Nephron (organoid): ENCODE data around the gene ANAPC2.
A peak's percentile ranks its signal among the peaks of the same experiment; 100 is the strongest.

Experiments
- H3K27ac Mint-ChIP-seq, 3 experiments: 2 replicates each; pipeline ENCODE4 v1.8.0; 2020; ENCODE audit warnings: mixed read lengths in 3 of 3, mild to moderate bottlenecking in 2 of 3, moderate library complexity in 1 of 3
- H3K27me3 Mint-ChIP-seq: 2 replicates; pipeline ENCODE4 v1.8.0; 2021; ENCODE audit warnings: low read depth, mild to moderate bottlenecking, moderate library complexity, mixed read lengths
- H3K36me3 Mint-ChIP-seq: 2 replicates; pipeline ENCODE4 v1.8.0; 2020; ENCODE audit warnings: low read depth, mixed read lengths
- H3K4me1 Mint-ChIP-seq: 2 replicates; pipeline ENCODE4 v1.8.0; 2020; ENCODE audit warnings: mixed read lengths
- H3K4me3 Mint-ChIP-seq, 3 experiments: 2 replicates each; pipeline ENCODE4 v1.8.0; 2020; ENCODE audit warnings: mild to moderate bottlenecking in 3 of 3, mixed read lengths in 3 of 3, moderate library complexity in 2 of 3
- H3K9me3 Mint-ChIP-seq: 2 replicates; pipeline ENCODE4 v1.8.0; 2020; ENCODE audit warnings: mixed read lengths
- TF ChIP-seq, protein P1 (sequence below), 3 experiments: fragments of 200-600 bp; sonication (generic); IDR thresholded peaks; one replicate each; pipeline ENCODE4 v1.5.0; 2021; ENCODE audit warnings: antibody characterized with exemption in 3 of 3; ENCODE audit not compliant: unreplicated experiment in 3 of 3

Gene ANAPC2

DNA sequence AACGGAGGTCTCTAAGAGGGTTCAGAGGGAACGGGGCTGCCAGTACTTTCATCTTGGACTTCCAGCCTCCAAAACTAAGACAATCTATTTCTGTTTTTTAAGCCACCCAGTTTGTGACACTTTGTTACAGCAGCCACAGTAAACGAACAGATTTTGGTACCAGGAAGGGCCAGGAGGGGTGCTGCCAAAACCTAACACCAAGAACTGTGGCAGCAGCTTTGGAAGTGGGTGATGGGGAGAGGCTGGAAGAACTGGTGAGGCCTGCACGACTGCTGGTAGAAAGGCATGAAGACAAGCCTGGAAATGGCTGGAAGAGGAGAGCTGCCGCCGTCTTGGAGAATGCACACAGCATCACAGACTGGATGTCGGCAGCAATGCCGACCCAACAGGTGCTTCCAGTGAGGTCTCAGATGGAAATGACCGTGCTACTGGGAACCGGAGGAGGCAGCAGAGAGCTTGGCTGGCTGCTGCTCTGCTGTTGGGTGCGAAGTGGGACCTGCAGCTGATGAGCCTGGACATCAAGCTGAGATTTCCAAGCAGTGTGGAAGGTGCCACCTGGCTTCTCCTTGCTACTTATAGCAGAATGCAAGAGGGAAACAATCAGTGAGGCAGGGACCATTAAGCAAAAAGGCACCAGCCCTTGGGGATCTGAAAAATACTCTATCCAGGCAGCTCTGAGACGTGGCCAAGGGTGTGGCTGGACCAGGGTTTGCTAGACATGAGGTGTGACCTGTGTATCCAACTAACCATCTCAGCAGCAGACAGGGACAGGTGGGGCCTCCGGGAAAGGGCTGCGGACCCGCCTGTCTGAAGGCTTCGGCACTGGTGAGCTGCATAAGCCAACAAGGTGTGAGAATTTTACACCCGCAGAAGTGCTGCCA, 11.8 kb downstream of the ANAPC2 start:
- TF ChIP-seq, protein P1, sequence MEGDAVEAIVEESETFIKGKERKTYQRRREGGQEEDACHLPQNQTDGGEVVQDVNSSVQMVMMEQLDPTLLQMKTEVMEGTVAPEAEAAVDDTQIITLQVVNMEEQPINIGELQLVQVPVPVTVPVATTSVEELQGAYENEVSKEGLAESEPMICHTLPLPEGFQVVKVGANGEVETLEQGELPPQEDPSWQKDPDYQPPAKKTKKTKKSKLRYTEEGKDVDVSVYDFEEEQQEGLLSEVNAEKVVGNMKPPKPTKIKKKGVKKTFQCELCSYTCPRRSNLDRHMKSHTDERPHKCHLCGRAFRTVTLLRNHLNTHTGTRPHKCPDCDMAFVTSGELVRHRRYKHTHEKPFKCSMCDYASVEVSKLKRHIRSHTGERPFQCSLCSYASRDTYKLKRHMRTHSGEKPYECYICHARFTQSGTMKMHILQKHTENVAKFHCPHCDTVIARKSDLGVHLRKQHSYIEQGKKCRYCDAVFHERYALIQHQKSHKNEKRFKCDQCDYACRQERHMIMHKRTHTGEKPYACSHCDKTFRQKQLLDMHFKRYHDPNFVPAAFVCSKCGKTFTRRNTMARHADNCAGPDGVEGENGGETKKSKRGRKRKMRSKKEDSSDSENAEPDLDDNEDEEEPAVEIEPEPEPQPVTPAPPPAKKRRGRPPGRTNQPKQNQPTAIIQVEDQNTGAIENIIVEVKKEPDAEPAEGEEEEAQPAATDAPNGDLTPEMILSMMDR (IDR thresholded peaks at IDR 0.05; ENCODE audit: unreplicated experiment in 3 of 3), result peak; percentile 41 to 55 (median 55)
- H3K9me3 Mint-ChIP-seq, result no peaks in the 10 kb centered on the region

DNA sequence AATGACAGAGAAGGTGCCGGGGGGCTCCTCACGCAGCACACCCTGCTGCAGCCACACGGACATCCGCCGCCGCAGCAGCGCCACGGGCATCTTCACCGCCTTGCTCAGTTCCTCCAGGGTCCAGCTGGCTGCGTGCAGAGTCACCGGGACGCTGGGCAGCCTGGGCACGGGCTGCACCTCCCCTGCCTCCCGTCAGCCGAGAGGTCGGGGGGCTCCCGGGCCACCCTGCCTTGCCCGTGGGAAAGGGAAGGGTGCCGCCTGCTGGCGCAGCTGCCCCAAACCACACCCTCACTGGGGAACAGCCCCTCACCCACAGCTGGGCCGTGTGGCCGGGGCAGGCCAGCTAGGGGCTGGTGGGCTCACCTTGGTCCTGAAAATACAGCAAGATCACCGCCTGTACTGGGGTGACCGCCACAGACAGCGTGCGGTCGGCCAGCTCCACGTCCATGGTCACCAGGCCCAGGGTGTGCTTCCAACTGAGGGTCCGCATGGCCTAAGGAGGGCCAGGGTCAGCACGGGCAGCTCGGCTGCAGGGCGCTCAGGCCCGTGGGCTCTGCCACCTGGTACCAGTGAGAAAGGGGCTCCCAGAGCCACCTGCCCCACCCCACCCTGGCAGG, 12.9 kb downstream of the ANAPC2 start:
- TF ChIP-seq, protein P1 (IDR thresholded peaks at IDR 0.05; ENCODE audit: unreplicated experiment in 3 of 3), result peak in 1 of 3 experiments; percentile 16
- H3K27ac Mint-ChIP-seq, result no peak overlapping the region
- no peaks in the 10 kb centered on the region for H3K9me3 Mint-ChIP-seq
- peaks cover 44% of the 10 kb centered on the region for H3K27me3 Mint-ChIP-seq
- H3K36me3 Mint-ChIP-seq, result peaks cover 13% of the 10 kb centered on the region
- H3K4me1 Mint-ChIP-seq, result no peaks in the 10 kb centered on the region
- H3K4me3 Mint-ChIP-seq, result no peak overlapping the region

More for the DNA sequence above, 11.8 kb downstream of the ANAPC2 start:
- peaks cover 14% of the 10 kb centered on the region for H3K36me3 Mint-ChIP-seq
- H3K4me3 Mint-ChIP-seq, result peak overlapping the region in 1 of 3 experiments; percentile 38
- H3K27me3 Mint-ChIP-seq, result peaks cover 33% of the 10 kb centered on the region
- H3K27ac Mint-ChIP-seq, result no peak overlapping the region
- no peaks in the 10 kb centered on the region for H3K4me1 Mint-ChIP-seq

DNA sequence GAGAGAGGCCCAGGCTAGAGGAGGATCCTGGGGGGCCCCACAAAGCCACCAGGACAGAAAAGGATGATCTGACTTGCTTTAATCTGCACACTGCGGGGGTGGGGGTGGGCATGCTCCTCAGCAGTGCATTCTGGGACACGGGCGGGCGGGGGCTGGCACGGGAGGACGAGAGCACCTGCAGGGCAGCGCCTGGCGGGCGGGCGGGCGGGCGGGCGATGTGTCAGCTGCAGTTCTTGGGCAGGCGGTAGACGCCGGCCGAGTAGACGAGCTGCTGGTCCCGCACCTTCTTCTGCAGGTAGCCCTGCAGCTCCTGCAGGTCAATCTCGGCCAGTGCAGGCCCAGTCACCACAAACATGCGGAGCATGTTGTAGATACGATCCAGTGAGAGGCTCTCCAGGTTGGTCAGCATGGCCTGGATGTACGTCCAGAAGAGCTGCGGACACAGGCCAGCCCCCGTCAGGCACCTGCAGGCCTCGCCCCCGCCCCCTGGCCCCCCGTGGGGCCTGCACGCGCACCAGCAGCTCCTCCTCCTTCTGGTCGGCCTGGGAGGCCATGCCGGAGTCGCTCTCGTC, 13.6 kb downstream of the ANAPC2 start:
- Mint-ChIP-seq H3K4me3 (no peak overlapping the region), H3K9me3 (no peaks in the 10 kb centered on the region), H3K4me1 (no peaks in the 10 kb centered on the region), H3K27me3 (peaks cover 50% of the 10 kb centered on the region), H3K27ac (no peak overlapping the region), H3K36me3 (peaks cover 13% of the 10 kb centered on the region)
- TF ChIP-seq, protein P1 (IDR thresholded peaks at IDR 0.05; ENCODE audit: unreplicated experiment in 3 of 3), result no peak

DNA sequence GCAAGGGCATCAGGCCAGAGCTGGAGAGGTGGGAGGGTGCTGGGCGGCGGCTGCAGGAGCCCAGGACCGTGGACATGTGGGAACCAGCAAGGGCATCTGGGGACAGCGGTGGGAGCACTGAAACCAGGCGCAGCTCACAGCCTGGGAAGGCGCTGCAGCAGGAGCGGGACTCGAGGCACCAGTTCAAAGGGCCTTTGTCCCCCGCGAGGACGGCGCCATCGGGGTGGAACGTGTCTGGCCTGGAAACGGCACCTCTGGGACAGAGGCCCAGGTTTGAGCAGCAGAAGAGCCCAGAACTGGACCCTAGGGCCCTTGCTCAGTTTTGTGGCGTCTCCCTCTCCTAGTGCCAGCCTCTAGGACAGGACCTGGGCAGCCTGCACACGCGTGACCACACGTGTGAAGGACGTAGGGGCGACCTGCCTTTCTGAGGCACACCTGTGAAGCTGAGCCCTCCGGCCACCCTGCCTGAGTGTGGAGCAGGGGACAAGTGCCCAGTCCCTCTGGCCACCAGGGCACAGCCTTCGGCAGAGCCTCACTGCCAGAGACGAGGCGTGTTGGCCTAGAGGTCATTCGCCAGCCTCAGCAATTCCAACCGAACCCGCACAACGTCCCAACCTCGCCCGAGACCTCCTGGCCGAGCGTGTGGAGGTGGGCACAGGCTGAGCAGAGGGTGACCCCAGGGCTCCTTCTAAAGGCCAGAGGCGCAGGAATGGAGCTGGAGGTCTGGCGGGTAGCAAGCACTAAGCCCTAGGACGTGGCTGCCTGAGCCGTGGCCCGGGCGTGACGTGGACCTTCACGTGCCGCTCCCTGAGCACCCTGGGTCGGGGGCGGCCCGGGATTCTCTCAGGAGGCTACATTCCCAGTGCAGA, 14.3 kb downstream of the ANAPC2 start:
- peaks cover 52% of the 10 kb centered on the region for H3K27me3 Mint-ChIP-seq
- H3K4me3 Mint-ChIP-seq, result no peak overlapping the region
- H3K36me3 Mint-ChIP-seq, result peaks cover 10% of the 10 kb centered on the region
- H3K4me1 Mint-ChIP-seq, result no peaks in the 10 kb centered on the region
- no peaks in the 10 kb centered on the region for H3K9me3 Mint-ChIP-seq
- TF ChIP-seq, protein P1 (IDR thresholded peaks at IDR 0.05; ENCODE audit: unreplicated experiment in 3 of 3), result no peak
- H3K27ac Mint-ChIP-seq, result no peak overlapping the region

DNA sequence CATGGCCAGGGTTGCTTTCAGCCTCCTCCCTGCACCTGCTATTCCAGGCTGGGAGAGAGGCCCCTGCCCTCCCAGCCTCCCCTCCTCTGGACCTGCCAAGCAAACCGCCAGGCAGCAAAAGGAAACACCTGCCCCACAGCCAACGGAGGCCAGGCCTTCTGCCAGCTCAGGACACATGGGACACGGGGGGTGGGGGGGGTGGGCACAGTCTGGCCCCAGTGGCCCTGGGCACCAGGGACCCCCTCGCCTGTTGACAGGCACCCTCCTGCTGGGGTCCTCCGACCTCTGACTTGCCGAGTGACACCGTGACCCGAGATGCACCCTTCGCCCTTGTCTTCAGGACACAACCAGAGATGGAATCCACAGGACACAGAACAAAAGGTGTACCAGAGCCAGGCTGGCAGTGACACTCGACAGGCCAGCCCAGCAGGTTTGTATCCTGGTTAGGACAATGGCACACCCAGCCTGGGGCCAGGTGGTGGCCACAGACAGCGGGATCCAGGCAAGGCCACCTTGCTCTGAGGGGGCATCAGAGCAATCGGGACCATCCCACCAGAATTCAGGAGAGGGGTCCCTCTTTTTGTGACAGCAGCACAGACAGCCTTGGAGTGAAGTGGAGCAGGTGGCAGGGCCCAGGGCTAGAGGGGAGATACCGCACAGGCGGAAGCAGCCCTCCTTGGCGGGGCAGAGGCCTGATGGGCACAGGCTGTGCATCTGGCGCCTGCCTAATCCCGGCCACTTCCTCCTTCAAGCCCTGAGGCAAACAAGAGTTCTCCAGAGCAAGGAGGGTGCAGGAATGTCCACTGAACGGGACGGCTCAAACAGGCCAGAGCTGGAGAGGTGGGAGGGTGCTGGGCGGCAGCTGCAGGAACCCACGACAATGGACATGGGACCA, 15.2 kb downstream of the ANAPC2 start:
- peaks cover 59% of the 10 kb centered on the region for H3K27me3 Mint-ChIP-seq
- no peak overlapping the region for H3K27ac Mint-ChIP-seq
- no peak overlapping the region for H3K4me3 Mint-ChIP-seq
- peaks cover 10% of the 10 kb centered on the region for H3K36me3 Mint-ChIP-seq
- no peaks in the 10 kb centered on the region for H3K4me1 Mint-ChIP-seq
- TF ChIP-seq, protein P1 (IDR thresholded peaks at IDR 0.05; ENCODE audit: unreplicated experiment in 3 of 3), result no peak
- H3K9me3 Mint-ChIP-seq, result no peaks in the 10 kb centered on the region
